T-cell (primary cell): ENCODE results near the gene TBK1. TPM values are rescaled to one million over a fixed set of nuclear protein-coding genes. Genes with fewer than 3 reads are reported as not detected.

Experiments
- ATAC-seq, 4 experiments: fragments of 200-7000 bp in 3 of 4; fragments of 150-1000 bp in 1 of 4; cut with Tn5 transposase; replicated peaks in 1 of 4; 1 replicate in 3 of 4; 2 replicates in 1 of 4; pipeline ENCODE4 v1.10.0; 2021; ENCODE audit warnings: moderate library complexity in 3 of 4, mild to moderate bottlenecking in 2 of 4, moderate number of reproducible peaks in 1 of 4
- CTCF ChIA-PET, 2 donors: fragments of 300-600 bp; sonication (Branson Sonifier 250); formaldehyde crosslinking; loops; one replicate each; lab custom pipeline; 2022; ENCODE audit warnings: antibody characterized with exemption in 2 of 2; lab: Charles Lee
- POLR2A ChIA-PET, 2 donors: fragments of 300-600 bp; sonication (Branson Sonifier 250); formaldehyde crosslinking; loops; one replicate each; lab custom pipeline; 2022; ENCODE audit warnings: antibody characterized with exemption in 2 of 2; lab: Charles Lee
- DNase-seq, 35 experiments: peaks; one replicate each; pipeline versions ENCODE4 v3.0.0 to v3.0.0-alpha.2; 2013 to 2023
- H3K27ac ChIP-seq: one replicate; pipeline ENCODE4 v1.5.1; 2013; ENCODE audit warnings: low read length
- H3K27me3 ChIP-seq, 2 experiments: replicated peaks in 1 of 2; 1 replicate in 1 of 2; 2 replicates in 1 of 2; pipeline versions ENCODE4 v1.6.1 to v1.7.0; 2013; ENCODE audit warnings: low read length in 1 of 2, mixed read lengths in 1 of 2; ENCODE audit not compliant: control insufficient read depth in 2 of 2, insufficient read depth in 2 of 2; ENCODE audit errors: extremely low read depth in 1 of 2
- H3K36me3 ChIP-seq, 2 donors: 1 replicate in 1 of 2; 2 replicates in 1 of 2; pipeline versions ENCODE4 v1.6.1 to v1.7.0; 2013; ENCODE audit warnings: low read length in 1 of 2; ENCODE audit not compliant: control insufficient read depth in 2 of 2, insufficient read depth in 1 of 2; ENCODE audit errors: extremely low read depth in 1 of 2
- H3K4me1 ChIP-seq, 2 experiments: 1 replicate in 1 of 2; 2 replicates in 1 of 2; pipeline versions ENCODE4 v1.6.1 to v1.7.0; 2013; ENCODE audit warnings: low read length in 2 of 2, mixed read lengths in 1 of 2; ENCODE audit not compliant: insufficient read depth in 2 of 2, control insufficient read depth in 1 of 2; ENCODE audit errors: extremely low read depth in 1 of 2
- H3K4me3 ChIP-seq, 2 donors: 1 replicate in 1 of 2; 2 replicates in 1 of 2; pipeline versions ENCODE4 v1.5.1 to v1.7.0; 2013; ENCODE audit warnings: mild to moderate bottlenecking in 2 of 2, low read length in 1 of 2, moderate library complexity in 1 of 2; ENCODE audit not compliant: control insufficient read depth in 1 of 2; ENCODE audit errors: extremely low read depth in 1 of 2
- H3K9me3 ChIP-seq: 2 replicates; pipeline ENCODE4 v1.7.0; 2013
- H3K27ac Mint-ChIP-seq, 2 donors: one replicate each; pipeline ENCODE4 v1.8.0; 2020 to 2021; ENCODE audit warnings: mild to moderate bottlenecking in 2 of 2, mixed read lengths in 2 of 2
- H3K27me3 Mint-ChIP-seq, 2 donors: one replicate each; pipeline ENCODE4 v1.8.0; 2021 to 2022; ENCODE audit warnings: mixed read lengths in 2 of 2
- H3K36me3 Mint-ChIP-seq: one replicate; pipeline ENCODE4 v1.8.0; 2021; ENCODE audit warnings: mixed read lengths
- H3K4me1 Mint-ChIP-seq, 3 donors: one replicate each; pipeline ENCODE4 v1.8.0; 2020 to 2022; ENCODE audit warnings: mixed read lengths in 3 of 3, mild to moderate bottlenecking in 1 of 3
- H3K4me3 Mint-ChIP-seq, 3 donors: one replicate each; pipeline ENCODE4 v1.8.0; 2020 to 2022; ENCODE audit warnings: mild to moderate bottlenecking in 3 of 3, mixed read lengths in 3 of 3, moderate library complexity in 3 of 3
- H3K9me3 Mint-ChIP-seq, 3 donors: one replicate each; pipeline ENCODE4 v1.8.0; 2020 to 2022; ENCODE audit warnings: mixed read lengths in 3 of 3
- WGBS: methylation state at CpG from one replicate; pipeline ENCODE4 v1.1.5; 2013; ENCODE audit warnings: missing lambda C conversion rate; ENCODE audit not compliant: insufficient coverage; 5-methylcytosine and 5-hydroxymethylcytosine counted together
- total RNA-seq, 35 experiments: library from RNA in 6 of 35; stranded (reverse) in 6 of 35; fragments of 120-200 nt in 1 of 35; gene quantifications; one replicate each; pipeline versions ENCODE4 v1.2.1 to v1.2.4 and lab custom pipeline; 2013 to 2026

The TBK1 gene
- total RNA-seq, 5 donors from 2014 or later (not counting 1 experiment from before 2014, with no cell fraction given), result 8.9 to 20.0 (median 13.5) TPM

DNA sequence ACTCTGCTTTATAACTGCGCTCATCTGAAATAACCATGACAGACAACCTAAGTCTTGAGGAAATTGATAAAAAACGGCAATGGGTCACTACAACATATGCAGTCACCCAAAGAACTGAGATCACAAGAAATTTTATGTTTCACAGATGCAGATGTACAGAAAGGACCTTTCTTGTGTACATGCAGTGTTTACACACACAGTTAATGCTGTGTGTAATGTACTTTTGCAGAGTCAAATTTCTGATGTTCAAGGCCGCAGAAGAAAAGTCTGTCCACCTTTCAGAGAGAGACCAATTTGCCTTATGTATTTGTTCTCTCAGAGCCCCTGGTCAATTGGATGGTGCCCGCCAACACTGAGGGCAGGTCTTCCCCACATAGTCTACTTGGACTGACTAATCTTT lies 23.0 kb upstream of the TBK1 start:
- CTCF ChIA-PET, result no interaction called here
- H3K36me3 Mint-ChIP-seq, result peaks cover 71% of the 10 kb centered on the region
- H3K27ac Mint-ChIP-seq, result no peak overlapping the region

DNA sequence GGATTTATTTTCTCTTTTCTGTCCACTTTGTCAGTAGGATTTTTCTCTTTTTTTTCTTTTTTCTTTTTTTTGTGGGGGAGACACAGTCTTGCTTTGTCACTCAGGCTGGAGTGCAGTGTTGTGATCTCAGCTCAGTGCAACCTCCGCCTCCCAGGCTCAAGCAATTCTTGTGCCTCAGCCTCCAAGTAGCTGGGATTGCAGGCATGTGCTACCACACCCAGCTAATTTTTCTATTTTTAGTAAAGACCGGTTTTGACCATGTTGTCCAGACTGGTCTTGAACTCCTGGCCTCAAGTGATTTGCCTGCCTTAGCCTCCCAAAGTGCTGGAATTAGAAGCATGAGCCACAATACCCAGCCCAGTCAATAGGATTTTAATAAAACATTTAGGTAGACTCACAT lies 21.0 kb upstream of the TBK1 start:
- Mint-ChIP-seq H3K36me3 (peaks cover 71% of the 10 kb centered on the region), H3K27me3 (no peaks in the 10 kb centered on the region), H3K4me3 (no peak overlapping the region), H3K9me3 (no peaks in the 10 kb centered on the region), H3K27ac (no peak overlapping the region), H3K4me1 (no peaks in the 10 kb centered on the region)
- Histone ChIP-seq H3K4me3 (no peak overlapping the region), H3K4me1 (no peaks in the 10 kb centered on the region), H3K27me3 (no peaks in the 10 kb centered on the region), H3K9me3 (no peaks in the 10 kb centered on the region), H3K36me3 (peaks cover 8 to 84% of the 10 kb centered on the region in 2 donors), H3K27ac (no peak overlapping the region)
- no peak for DNase-seq
- no peak for ATAC-seq
- WGBS, result no CpG with 5 or more reads among the region's 2 CpGs
- POLR2A ChIA-PET, result interaction anchor here in 1 of 2 donors (0.7 kb wide), 1 partner anchor 19 kb away, joined by 3 read pairs; no protein-coding TSS in a partner anchor
- CTCF ChIA-PET, result no interaction called here

More for the DNA sequence above, 23.0 kb upstream of the TBK1 start:
- POLR2A ChIA-PET, result no interaction called here
- Histone ChIP-seq H3K9me3 (no peaks in the 10 kb centered on the region), H3K27me3 (no peaks in the 10 kb centered on the region), H3K36me3 (peaks cover 8 to 83% of the 10 kb centered on the region in 2 donors), H3K27ac (no peak overlapping the region), H3K4me3 (no peak overlapping the region), H3K4me1 (no peaks in the 10 kb centered on the region)
- H3K27me3 Mint-ChIP-seq, result no peaks in the 10 kb centered on the region
- 100% methylated on average over 1 of the region's 4 CpGs for WGBS
- H3K4me3 Mint-ChIP-seq, result no peak overlapping the region
- no peaks in the 10 kb centered on the region for H3K4me1 Mint-ChIP-seq
- no peak for DNase-seq
- no peaks in the 10 kb centered on the region for H3K9me3 Mint-ChIP-seq
- no peak for ATAC-seq

DNA sequence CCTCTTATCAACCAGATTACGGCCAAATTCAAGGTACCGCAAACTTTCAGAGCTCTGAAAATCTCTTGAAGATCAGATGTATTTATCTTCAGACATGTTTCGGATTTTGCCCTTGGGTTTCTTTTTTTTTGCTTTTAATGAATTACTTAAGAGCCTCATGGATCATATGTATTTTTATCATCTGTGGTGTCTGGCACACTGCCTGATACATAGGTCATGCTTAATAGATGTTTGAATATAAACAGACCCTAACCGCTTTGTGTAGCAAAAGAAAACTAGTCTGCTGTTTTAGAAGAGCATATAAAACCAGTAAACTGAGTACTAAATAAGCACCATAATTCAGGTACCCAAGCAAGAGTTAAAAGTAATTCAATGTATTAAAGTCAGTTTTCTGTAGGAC lies 20.1 kb upstream of the TBK1 start:
- POLR2A ChIA-PET, result no interaction called here

GRCh38 chr12:64433915-64434314 lies 18.0 kb upstream of the TBK1 start:
- Histone ChIP-seq H3K27me3 (no peaks in the 10 kb centered on the region), H3K4me1 (no peaks in the 10 kb centered on the region), H3K36me3 (peaks cover 10 to 84% of the 10 kb centered on the region in 2 donors), H3K27ac (no peak overlapping the region), H3K4me3 (no peak overlapping the region), H3K9me3 (no peaks in the 10 kb centered on the region)
- ATAC-seq, result no peak
- CTCF ChIA-PET, result no interaction called here
- H3K27me3 Mint-ChIP-seq, result no peaks in the 10 kb centered on the region
- WGBS, result 83% methylated on average over 1 of the region's 5 CpGs
- POLR2A ChIA-PET, result no interaction called here
- peaks cover 73% of the 10 kb centered on the region for H3K36me3 Mint-ChIP-seq
- no peak for DNase-seq
- H3K9me3 Mint-ChIP-seq, result no peaks in the 10 kb centered on the region
- no peak overlapping the region for H3K27ac Mint-ChIP-seq
- no peaks in the 10 kb centered on the region for H3K4me1 Mint-ChIP-seq
- no peak overlapping the region for H3K4me3 Mint-ChIP-seq

More for the DNA sequence above, 20.1 kb upstream of the TBK1 start:
- no peaks in the 10 kb centered on the region for H3K27me3 Mint-ChIP-seq
- WGBS, result 96% methylated on average over 3 of the region's 4 CpGs
- H3K9me3 Mint-ChIP-seq, result no peaks in the 10 kb centered on the region
- peaks cover 69% of the 10 kb centered on the region for H3K36me3 Mint-ChIP-seq
- no peaks in the 10 kb centered on the region for H3K4me1 ChIP-seq
- no peak overlapping the region for H3K27ac ChIP-seq
- CTCF ChIA-PET, result interaction anchor here in 1 of 2 donors (0.6 kb wide), 1 partner anchor 312 kb away, joined by 9 read pairs; no protein-coding TSS in a partner anchor
- H3K27me3 ChIP-seq, result no peaks in the 10 kb centered on the region
- H3K4me3 ChIP-seq, result no peak overlapping the region
- DNase-seq (no peak), ATAC-seq (no peak)
- H3K36me3 ChIP-seq, result peaks cover 12 to 84% of the 10 kb centered on the region in 2 donors
- H3K4me1 Mint-ChIP-seq, result no peaks in the 10 kb centered on the region
- H3K4me3 Mint-ChIP-seq, result no peak overlapping the region
- no peak overlapping the region for H3K27ac Mint-ChIP-seq
- no peaks in the 10 kb centered on the region for H3K9me3 ChIP-seq

GRCh38 chr12:64440100-64440499 lies 11.8 kb upstream of the TBK1 start:
- H3K27me3 Mint-ChIP-seq, result no peaks in the 10 kb centered on the region
- ChIA-PET CTCF (no interaction called here), POLR2A (no interaction called here)
- DNase-seq (no peak), ATAC-seq (no peak)
- Histone ChIP-seq H3K27ac (no peak overlapping the region), H3K36me3 (peaks cover 12 to 57% of the 10 kb centered on the region in 2 donors), H3K4me3 (no peak overlapping the region), H3K4me1 (no peaks in the 10 kb centered on the region), H3K9me3 (no peaks in the 10 kb centered on the region), H3K27me3 (no peaks in the 10 kb centered on the region)
- no peak overlapping the region for H3K4me3 Mint-ChIP-seq
- H3K27ac Mint-ChIP-seq, result no peak overlapping the region
- H3K4me1 Mint-ChIP-seq, result peaks cover 7 to 9% (median 8%) of the 10 kb centered on the region in 3 donors
- H3K9me3 Mint-ChIP-seq, result no peaks in the 10 kb centered on the region
- no CpG with 5 or more reads among the region's 1 CpG for WGBS
- H3K36me3 Mint-ChIP-seq, result peaks cover 54% of the 10 kb centered on the region

DNA sequence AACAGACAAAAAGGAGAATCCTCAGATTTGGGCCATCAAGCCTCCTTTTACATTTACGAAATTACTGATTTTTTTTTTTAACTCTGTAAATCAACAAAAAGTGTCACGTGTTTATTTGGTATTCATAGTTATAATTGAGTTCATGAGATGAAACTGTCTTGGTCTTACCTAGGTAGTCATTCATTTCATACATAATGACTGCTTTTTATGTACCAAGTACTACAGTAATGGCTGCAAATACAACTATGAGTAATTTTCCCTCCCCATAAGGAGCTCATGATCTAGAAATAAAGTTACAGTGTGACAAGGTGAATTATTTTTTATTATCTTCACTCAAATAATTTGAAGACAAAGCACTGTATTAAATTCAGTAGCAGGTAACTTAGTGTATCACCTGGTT lies 6.4 kb upstream of the TBK1 start:
- H3K4me1 Mint-ChIP-seq, result peaks cover 27 to 33% (median 30%) of the 10 kb centered on the region in 3 donors
- H3K27me3 Mint-ChIP-seq, result no peaks in the 10 kb centered on the region
- DNase-seq (no peak), ATAC-seq (no peak)
- no peaks in the 10 kb centered on the region for H3K9me3 Mint-ChIP-seq
- Histone ChIP-seq H3K9me3 (no peaks in the 10 kb centered on the region), H3K4me3 (no peak overlapping the region), H3K27ac (no peak overlapping the region), H3K4me1 (peaks cover 2 to 8% of the 10 kb centered on the region in 2 experiments), H3K27me3 (no peaks in the 10 kb centered on the region), H3K36me3 (peaks cover 8 to 28% of the 10 kb centered on the region in 2 donors)
- no peak overlapping the region for H3K27ac Mint-ChIP-seq
- CTCF ChIA-PET, result interaction anchor here (0.7 kb wide), 2 partner anchors 22 to 315 kb away, joined by 3 to 8 read pairs; no protein-coding TSS in a partner anchor
- no CpG with 5 or more reads among the region's 2 CpGs for WGBS
- H3K36me3 Mint-ChIP-seq, result peaks cover 23% of the 10 kb centered on the region
- H3K4me3 Mint-ChIP-seq, result no peak overlapping the region
- POLR2A ChIA-PET, result interaction anchor here in 1 of 2 donors (0.6 to 1.0 kb wide), 3 partner anchors 24 to 232 kb away, joined by 3 to 6 read pairs (median 4); no protein-coding TSS in a partner anchor
